Measurements from ENCODE around the gene CORO2B. TPM values are rescaled to one million over a fixed set of nuclear protein-coding genes. Genes with fewer than 3 reads are reported as not detected.

CORO2B gene
- polyA plus RNA-seq, 2 donors = 0.24 to 0.35 TPM

GRCh38 chr15:68553314-68553993, 25.3 kb upstream of the CORO2B start:
- Histone ChIP-seq H3K4me3 (ENCODE audit: low read depth in 1 of 2, low read length in 2 of 2) (no peak overlapping the region), H3K36me3 (ENCODE audit: control insufficient read depth in 2 of 2, insufficient read depth in 2 of 2, low read length in 1 of 2) (no peaks in the 10 kb centered on the region), H3K4me1 (ENCODE audit: control insufficient read depth in 2 of 2, insufficient read depth in 2 of 2, low read length in 1 of 2) (no peaks in the 10 kb centered on the region), H3K9me3 (ENCODE audit: control insufficient read depth in 2 of 2, insufficient read depth in 1 of 2, low read depth in 1 of 2, low read length in 1 of 2) (no peaks in the 10 kb centered on the region), H3K27me3 (ENCODE audit: control insufficient read depth in 1 of 2, insufficient read depth in 2 of 2, low read length in 2 of 2) (peaks cover 0 to 3% of the 10 kb centered on the region in 2 donors), H3K27ac (ENCODE audit: low read depth in 2 of 2, low read length in 1 of 2) (no peak overlapping the region)
- 66 to 70% methylated on average over 8 of the region's 8 CpGs for WGBS, 2 donors

- WGBS, 2 donors = 39 to 42% methylated on average over 10 of the region's 10 CpGs
- Histone ChIP-seq H3K9me3 (ENCODE audit: control insufficient read depth in 2 of 2, insufficient read depth in 1 of 2, low read depth in 1 of 2, low read length in 1 of 2) (no peaks in the 10 kb centered on the region), H3K27ac (ENCODE audit: low read depth in 2 of 2, low read length in 1 of 2) (no peak overlapping the region), H3K27me3 (ENCODE audit: control insufficient read depth in 1 of 2, insufficient read depth in 2 of 2, low read length in 2 of 2) (peaks cover 0 to 3% of the 10 kb centered on the region in 2 donors), H3K4me1 (ENCODE audit: control insufficient read depth in 2 of 2, insufficient read depth in 2 of 2, low read length in 1 of 2) (no peaks in the 10 kb centered on the region), H3K36me3 (ENCODE audit: control insufficient read depth in 2 of 2, insufficient read depth in 2 of 2, low read length in 1 of 2) (no peaks in the 10 kb centered on the region), H3K4me3 (ENCODE audit: low read depth in 1 of 2, low read length in 2 of 2) (no peak overlapping the region)
These were observed 24.6 kb upstream of the CORO2B start for GRCh38 chr15:68553994-68554720.

GRCh38 chr15:68554721-68555678, 23.8 kb upstream of the CORO2B start:
- Histone ChIP-seq H3K4me1 (ENCODE audit: control insufficient read depth in 2 of 2, insufficient read depth in 2 of 2, low read length in 1 of 2) (peaks cover 0 to 5% of the 10 kb centered on the region in 2 donors), H3K9me3 (ENCODE audit: control insufficient read depth in 2 of 2, insufficient read depth in 1 of 2, low read depth in 1 of 2, low read length in 1 of 2) (no peaks in the 10 kb centered on the region), H3K27ac (ENCODE audit: low read depth in 2 of 2, low read length in 1 of 2) (no peak overlapping the region), H3K27me3 (ENCODE audit: control insufficient read depth in 1 of 2, insufficient read depth in 2 of 2, low read length in 2 of 2) (peaks cover 0 to 3% of the 10 kb centered on the region in 2 donors), H3K4me3 (ENCODE audit: low read depth in 1 of 2, low read length in 2 of 2) (no peak overlapping the region), H3K36me3 (ENCODE audit: control insufficient read depth in 2 of 2, insufficient read depth in 2 of 2, low read length in 1 of 2) (no peaks in the 10 kb centered on the region)
- WGBS, 2 donors = 76 to 79% methylated on average over 10 of the region's 10 CpGs

GRCh38 chr15:68555679-68556037, 23.1 kb upstream of the CORO2B start:
- H3K36me3 ChIP-seq (ENCODE audit: control insufficient read depth in 2 of 2, insufficient read depth in 2 of 2, low read length in 1 of 2) = no peaks in the 10 kb centered on the region
- no peak overlapping the region for H3K27ac ChIP-seq (ENCODE audit: low read depth in 2 of 2, low read length in 1 of 2)
- 80 to 83% methylated on average over 7 of the region's 7 CpGs for WGBS, 2 donors
- no peaks in the 10 kb centered on the region for H3K9me3 ChIP-seq (ENCODE audit: control insufficient read depth in 2 of 2, insufficient read depth in 1 of 2, low read depth in 1 of 2, low read length in 1 of 2)
- no peak overlapping the region for H3K4me3 ChIP-seq (ENCODE audit: low read depth in 1 of 2, low read length in 2 of 2)
- H3K4me1 ChIP-seq (ENCODE audit: control insufficient read depth in 2 of 2, insufficient read depth in 2 of 2, low read length in 1 of 2) = peaks cover 0 to 5% of the 10 kb centered on the region in 2 donors
- H3K27me3 ChIP-seq (ENCODE audit: control insufficient read depth in 1 of 2, insufficient read depth in 2 of 2, low read length in 2 of 2) = peaks cover 0 to 3% of the 10 kb centered on the region in 2 donors

GRCh38 chr15:68556139-68556990, 22.4 kb upstream of the CORO2B start:
- peaks cover 0 to 3% of the 10 kb centered on the region in 2 donors for H3K27me3 ChIP-seq (ENCODE audit: control insufficient read depth in 1 of 2, insufficient read depth in 2 of 2, low read length in 2 of 2)

GRCh38 chr15:68557469-68558317, 21.1 kb upstream of the CORO2B start:
- Histone ChIP-seq H3K4me3 (ENCODE audit: low read depth in 1 of 2, low read length in 2 of 2) (no peak overlapping the region), H3K9me3 (ENCODE audit: control insufficient read depth in 2 of 2, insufficient read depth in 1 of 2, low read depth in 1 of 2, low read length in 1 of 2) (no peaks in the 10 kb centered on the region), H3K36me3 (ENCODE audit: control insufficient read depth in 2 of 2, insufficient read depth in 2 of 2, low read length in 1 of 2) (no peaks in the 10 kb centered on the region), H3K27ac (ENCODE audit: low read depth in 2 of 2, low read length in 1 of 2) (no peak overlapping the region), H3K27me3 (ENCODE audit: control insufficient read depth in 1 of 2, insufficient read depth in 2 of 2, low read length in 2 of 2) (peaks cover 0 to 3% of the 10 kb centered on the region in 2 donors), H3K4me1 (ENCODE audit: control insufficient read depth in 2 of 2, insufficient read depth in 2 of 2, low read length in 1 of 2) (peaks cover 0 to 5% of the 10 kb centered on the region in 2 donors)
- WGBS, 2 donors = 80 to 93% methylated on average over 9 of the region's 9 CpGs

More at GRCh38 chr15:68556139-68556990, 22.4 kb upstream of the CORO2B start:
- 83 to 86% methylated on average over 17 of the region's 17 CpGs for WGBS, 2 donors
- no peak overlapping the region for H3K27ac ChIP-seq (ENCODE audit: low read depth in 2 of 2, low read length in 1 of 2)
- H3K9me3 ChIP-seq (ENCODE audit: control insufficient read depth in 2 of 2, insufficient read depth in 1 of 2, low read depth in 1 of 2, low read length in 1 of 2) = no peaks in the 10 kb centered on the region
- H3K36me3 ChIP-seq (ENCODE audit: control insufficient read depth in 2 of 2, insufficient read depth in 2 of 2, low read length in 1 of 2) = no peaks in the 10 kb centered on the region
- peaks cover 0 to 5% of the 10 kb centered on the region in 2 donors for H3K4me1 ChIP-seq (ENCODE audit: control insufficient read depth in 2 of 2, insufficient read depth in 2 of 2, low read length in 1 of 2)
- H3K4me3 ChIP-seq (ENCODE audit: low read depth in 1 of 2, low read length in 2 of 2) = no peak overlapping the region

GRCh38 chr15:68558318-68559305, 20.2 kb upstream of the CORO2B start:
- H3K9me3 ChIP-seq (ENCODE audit: control insufficient read depth in 2 of 2, insufficient read depth in 1 of 2, low read depth in 1 of 2, low read length in 1 of 2) = no peaks in the 10 kb centered on the region
- H3K4me3 ChIP-seq (ENCODE audit: low read depth in 1 of 2, low read length in 2 of 2) = peak overlapping the region in 1 of 2 donors; percentile 32
- 33 to 44% methylated on average over 30 of the region's 30 CpGs for WGBS, 2 donors
- H3K36me3 ChIP-seq (ENCODE audit: control insufficient read depth in 2 of 2, insufficient read depth in 2 of 2, low read length in 1 of 2) = no peaks in the 10 kb centered on the region
- H3K4me1 ChIP-seq (ENCODE audit: control insufficient read depth in 2 of 2, insufficient read depth in 2 of 2, low read length in 1 of 2) = peaks cover 0 to 5% of the 10 kb centered on the region in 2 donors
- peaks cover 0 to 3% of the 10 kb centered on the region in 2 donors for H3K27me3 ChIP-seq (ENCODE audit: control insufficient read depth in 1 of 2, insufficient read depth in 2 of 2, low read length in 2 of 2)
- no peak overlapping the region for H3K27ac ChIP-seq (ENCODE audit: low read depth in 2 of 2, low read length in 1 of 2)

Measured in esophagus (tissue), 2 donors.